ENCODE measurements around the gene KCNS3.

The KCNS3 gene

DNA sequence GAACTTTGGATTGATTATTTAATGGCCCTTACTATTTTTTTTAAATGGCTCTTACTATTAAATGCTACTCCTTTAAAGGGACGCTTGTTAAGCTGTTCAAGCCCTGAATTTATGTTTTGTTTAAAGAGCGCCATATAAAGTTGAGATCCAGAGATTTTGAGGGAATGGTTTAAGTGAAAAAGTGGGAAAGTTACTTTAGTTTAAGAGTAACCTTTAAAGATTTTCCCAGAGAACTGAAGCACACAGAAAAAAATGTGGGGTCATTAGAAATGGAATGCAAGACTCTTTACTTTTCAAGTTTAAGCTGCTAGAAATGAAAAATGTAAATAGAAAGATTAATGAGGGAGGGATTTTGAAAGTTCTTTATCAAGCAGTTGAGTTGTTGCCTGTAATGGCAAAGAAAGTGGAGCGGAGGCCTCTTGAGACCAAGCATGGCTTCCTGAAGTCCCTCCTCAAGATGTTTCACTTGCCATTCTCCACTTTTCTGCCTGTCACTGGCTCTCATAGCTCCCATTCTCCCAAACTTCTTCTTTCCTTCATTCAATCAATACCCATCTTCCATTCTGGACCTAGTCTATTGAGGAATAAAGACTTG lies 93.2 kb downstream of the KCNS3 start:
- no peak for DNase-seq (ENCODE audit: insufficient read length, low spot score)
- TF ChIP-seq POLR2A (IDR thresholded peaks at IDR 0.05; ENCODE audit: low read depth, low read length): no peak
- FAIRE-seq: no peak

DNA sequence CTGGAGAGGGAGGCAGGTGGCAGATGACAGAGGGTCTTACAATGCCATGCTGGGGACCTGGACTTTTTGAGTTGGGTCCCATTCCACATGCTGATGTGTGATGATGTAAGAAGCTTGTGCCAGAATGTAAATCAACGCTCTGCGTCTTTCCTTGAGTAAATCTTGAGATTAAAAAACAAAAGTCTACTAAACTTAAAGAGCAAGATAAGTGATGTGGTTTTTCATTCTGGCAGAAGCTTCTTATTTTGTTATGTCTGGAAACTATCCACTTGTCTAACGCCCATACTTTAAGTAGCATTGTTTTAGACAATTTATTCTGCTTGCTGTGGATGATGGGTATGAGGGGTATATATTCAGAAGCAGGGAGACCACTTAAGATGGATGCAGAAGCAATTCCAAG lies 94.5 kb downstream of the KCNS3 start:
- DNase-seq (ENCODE audit: insufficient read length, low spot score): no peak
- TF ChIP-seq POLR2A (IDR thresholded peaks at IDR 0.05; ENCODE audit: low read depth, low read length): no peak
- no peak for FAIRE-seq

DNA sequence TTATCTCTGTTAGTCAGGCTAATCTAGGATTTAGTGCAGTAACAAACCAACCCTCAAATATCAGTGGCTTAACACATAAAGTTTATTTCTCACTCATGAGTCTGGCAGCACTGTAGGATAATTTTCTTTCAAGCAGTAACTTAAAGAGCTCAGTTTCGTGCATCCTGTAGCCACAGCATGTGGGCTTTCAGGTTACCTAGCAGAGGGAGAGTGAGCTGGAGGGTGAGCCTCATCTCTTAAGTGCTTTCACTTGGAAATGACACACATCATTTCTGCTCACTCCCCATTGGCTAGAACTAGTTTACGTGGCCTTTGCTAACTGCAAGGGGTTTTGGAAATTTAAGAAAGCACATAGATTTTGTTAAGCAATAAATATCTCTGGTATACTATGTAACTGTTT lies 96.9 kb downstream of the KCNS3 start:
- FAIRE-seq (no peak), DNase-seq (ENCODE audit: insufficient read length, low spot score) (no peak)
- TF ChIP-seq POLR2A (IDR thresholded peaks at IDR 0.05; ENCODE audit: low read depth, low read length): no peak

DNA sequence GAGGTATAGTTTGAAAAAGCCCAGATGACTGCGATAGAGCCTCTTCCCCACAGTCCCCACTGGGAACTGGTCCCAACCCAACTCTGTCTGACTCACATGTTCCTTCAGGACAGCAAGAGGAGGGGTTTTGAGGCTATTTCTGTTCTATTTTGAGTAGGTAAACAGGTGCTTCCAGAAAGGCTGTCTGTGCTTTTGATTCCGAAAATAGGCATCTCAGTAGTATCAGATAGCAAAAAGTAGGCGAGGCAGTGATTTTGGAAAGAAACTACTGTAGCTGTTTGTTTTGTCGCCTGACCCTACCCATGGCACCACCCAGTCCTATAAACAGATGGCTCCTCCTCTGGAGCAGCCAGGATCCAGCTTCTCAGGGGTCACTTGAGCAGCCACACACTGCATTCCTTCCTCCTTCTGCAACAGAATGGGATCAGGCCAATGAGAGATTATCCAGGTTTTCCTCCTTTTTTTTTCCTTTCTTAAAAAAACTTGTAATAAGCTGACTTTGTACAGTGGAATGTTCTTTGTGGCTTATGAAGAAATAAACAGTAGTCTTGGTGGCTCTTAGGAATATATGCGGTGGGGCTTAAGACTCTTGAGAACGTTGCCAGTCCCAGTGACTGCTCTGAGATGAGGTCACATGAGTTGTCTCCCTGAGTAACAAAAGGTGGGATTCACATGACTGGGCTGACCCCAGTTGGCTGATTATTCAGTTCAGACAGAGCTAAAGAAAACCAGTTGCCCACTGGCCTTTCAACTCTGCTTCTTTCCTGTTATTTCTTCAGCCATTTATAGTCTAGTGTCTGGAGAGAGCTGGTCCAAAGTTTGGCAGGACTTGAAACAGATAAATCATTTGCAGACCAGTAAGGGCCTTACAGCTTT lies 98.6 kb downstream of the KCNS3 start:
- DNase-seq (ENCODE audit: insufficient read length, low spot score) (peak; percentile 35), FAIRE-seq (peak; percentile 52)
- TF ChIP-seq POLR2A (IDR thresholded peaks at IDR 0.05; ENCODE audit: low read depth, low read length): no peak

DNA sequence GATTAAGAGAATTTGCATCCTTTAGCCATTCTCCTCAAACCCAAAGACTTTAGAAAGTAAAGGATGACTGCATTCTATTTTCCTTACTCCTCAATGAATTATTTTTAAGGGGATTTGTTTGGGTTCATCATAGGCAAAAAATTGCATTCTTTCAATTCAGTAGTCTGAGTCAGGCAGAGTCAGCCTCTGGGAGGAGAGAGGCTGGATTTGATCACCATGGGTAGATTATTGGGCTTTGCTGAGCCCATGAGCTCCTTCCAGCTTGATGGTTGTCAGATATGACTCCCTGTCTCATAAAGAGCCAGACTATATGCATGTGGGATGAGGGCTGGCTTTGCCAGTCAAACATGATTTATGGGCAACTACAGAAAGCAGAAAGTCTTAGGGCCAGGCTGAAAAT lies 101.2 kb downstream of the KCNS3 start:
- FAIRE-seq (no peak), DNase-seq (ENCODE audit: insufficient read length, low spot score) (no peak)
- no peak for TF ChIP-seq POLR2A (IDR thresholded peaks at IDR 0.05; ENCODE audit: low read depth, low read length)

DNA sequence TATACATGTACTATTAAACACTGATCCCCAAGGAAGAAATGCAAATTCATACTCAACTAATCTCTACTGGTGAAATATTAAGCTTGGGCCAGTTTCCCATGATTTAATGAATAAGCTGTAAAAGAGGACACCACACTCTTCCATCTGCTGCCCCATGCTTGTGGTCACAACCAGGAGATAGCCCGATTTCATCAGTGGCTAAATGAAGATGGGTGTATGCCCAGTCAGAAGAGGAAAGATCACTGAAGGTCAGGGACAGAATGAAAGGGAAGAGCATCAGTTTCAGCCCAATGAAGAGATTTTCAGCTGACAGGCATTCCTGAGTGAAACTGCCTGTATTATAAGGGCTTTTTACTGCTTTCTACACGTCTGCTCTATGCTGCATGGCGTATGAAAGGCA lies 103.5 kb downstream of the KCNS3 start:
- no peak for DNase-seq (ENCODE audit: insufficient read length, low spot score)
- no peak for FAIRE-seq
- no peak for TF ChIP-seq POLR2A (IDR thresholded peaks at IDR 0.05; ENCODE audit: low read depth, low read length)
